ENCODE measurements around the gene HS6ST2.

Gene HS6ST2

GRCh38 chrX:132778917-132779316, 179.5 kb downstream of the HS6ST2 start:
- no peak for DNase-seq

DNA sequence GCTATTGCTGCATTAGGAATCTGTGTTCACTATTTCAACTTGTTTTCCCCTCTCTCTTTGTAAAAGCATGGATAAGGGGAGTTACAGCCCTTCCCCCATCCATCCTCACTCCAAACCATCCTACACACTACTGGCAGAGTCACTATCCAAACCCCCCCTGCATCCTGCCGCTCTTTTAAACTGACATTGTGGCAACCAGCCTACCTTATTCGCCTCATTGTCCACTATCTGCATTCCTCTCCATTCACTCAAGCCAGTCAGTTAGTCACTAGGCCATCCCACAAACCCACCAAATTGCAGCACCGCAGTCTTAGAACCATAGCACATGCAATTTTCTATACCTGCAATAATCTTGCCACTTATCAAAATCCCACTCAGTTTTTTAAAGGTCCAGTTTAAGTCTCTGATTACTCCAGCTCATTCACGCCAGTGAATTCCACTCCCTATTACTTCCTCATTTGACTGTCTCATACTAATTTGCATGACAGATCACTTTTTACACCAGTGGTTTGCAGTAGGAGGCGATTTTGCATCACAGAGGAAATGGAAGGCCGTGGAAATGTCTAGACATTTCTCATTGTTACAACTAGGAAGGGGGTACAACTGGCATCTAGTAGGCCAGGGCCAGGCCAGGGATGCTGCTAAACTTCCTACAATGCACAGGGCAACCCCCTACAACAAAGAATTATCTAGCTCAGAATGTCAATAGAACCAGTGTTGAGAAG, 181.8 kb downstream of the HS6ST2 start:
- DNase-seq: no peak

GRCh38 chrX:132775263-132775823, 183.1 kb downstream of the HS6ST2 start:
- no peak for DNase-seq

GRCh38 chrX:132774010-132774714, 184.3 kb downstream of the HS6ST2 start:
- no peak for DNase-seq

GRCh38 chrX:132769609-132770008, 188.8 kb downstream of the HS6ST2 start:
- DNase-seq: no peak

GRCh38 chrX:132766452-132766851, 192.0 kb downstream of the HS6ST2 start:
- no peak for DNase-seq

DNA sequence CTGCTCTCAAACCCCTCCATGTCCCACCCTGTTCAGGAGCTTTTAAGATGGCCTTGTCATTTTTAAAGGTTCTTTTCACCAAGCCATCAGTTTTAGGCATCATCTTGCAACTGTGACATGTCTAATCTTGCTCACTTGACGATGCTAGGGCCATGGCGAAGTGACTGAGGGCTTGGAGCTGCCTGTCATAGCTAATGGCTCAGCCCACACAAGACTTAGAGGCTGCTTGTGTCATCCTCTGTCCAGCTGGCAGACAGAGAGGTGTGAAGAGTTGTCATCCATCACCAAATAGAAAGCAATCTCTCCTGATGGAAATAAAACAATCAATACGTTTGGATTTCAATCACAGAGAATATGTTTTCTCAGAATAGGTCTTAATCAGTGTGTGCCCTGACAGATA, 194.9 kb downstream of the HS6ST2 start:
- DNase-seq: no peak

DNA sequence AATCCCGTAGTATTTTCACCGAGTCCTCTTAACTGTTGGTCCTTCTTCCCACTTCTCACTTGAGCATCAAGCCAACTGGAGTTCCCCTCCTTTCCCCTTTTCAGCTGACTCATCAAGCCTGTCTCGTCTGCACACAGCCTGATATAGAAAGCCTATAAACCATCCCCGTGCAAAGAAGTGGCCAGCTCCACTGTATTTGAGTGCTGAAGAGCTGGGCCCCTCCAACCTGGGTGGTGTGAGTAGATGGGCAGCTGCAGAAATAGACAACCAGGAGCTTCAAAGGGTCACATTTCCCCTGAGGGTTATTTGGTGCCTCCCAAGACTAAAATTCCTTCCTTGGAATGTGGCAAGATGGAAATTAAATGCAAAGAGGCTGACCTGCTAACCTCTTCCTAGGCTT, 199.7 kb downstream of the HS6ST2 start:
- DNase-seq: no peak

DNA sequence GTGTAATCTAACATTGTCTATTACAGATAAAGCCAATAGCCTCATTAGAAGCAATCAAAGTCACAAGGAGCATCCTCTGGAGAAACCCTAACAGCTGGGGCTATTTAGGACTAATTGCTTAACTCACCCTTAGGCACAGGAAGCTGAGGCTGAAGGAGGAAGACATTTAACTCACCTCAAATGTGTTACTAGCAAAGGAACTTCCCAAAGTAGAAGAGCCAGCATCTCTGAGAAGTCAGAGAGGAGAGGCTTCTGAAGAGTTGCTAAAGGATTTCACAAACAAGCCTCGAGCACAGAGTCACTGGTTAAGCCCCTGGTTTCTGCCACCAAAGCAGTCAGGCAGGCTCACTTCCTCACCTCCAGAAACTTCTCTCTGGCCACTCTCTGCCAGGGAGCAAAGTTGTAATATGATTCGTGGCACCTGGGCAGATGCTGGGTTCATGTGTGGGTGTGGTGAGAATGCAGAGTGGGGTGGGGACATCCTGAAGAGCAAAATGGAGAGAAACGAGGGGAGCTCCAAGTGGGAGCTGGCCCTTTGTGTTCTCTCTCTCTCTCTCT, 201.3 kb downstream of the HS6ST2 start:
- no peak for DNase-seq

DNA sequence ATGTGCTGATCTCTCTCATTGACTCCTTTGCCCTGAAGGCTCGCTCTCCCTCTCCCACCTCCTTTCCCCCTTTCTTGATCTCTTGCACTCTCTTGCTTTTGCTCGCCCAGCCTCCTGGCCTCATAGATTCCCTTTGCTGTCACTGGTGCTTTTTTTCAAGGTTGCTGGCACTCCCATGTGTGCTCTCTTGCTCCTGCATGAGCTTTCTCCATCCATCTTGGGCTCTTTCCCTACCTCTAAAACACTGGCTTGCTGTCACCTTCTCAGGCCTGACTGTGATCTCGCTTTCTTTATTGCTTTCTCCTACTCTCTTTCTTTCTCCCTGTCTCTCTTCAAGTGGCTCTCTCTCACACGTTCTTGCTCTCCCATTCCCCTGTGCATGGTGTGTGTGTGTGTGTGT, 202.0 kb downstream of the HS6ST2 start:
- no peak for DNase-seq

- DNase-seq: no peak
Measured at GRCh38 chrX:132751063-132751690, 207.3 kb downstream of the HS6ST2 start.

- no peak for DNase-seq
Measured at GRCh38 chrX:132750331-132751062, 207.9 kb downstream of the HS6ST2 start.

DNA sequence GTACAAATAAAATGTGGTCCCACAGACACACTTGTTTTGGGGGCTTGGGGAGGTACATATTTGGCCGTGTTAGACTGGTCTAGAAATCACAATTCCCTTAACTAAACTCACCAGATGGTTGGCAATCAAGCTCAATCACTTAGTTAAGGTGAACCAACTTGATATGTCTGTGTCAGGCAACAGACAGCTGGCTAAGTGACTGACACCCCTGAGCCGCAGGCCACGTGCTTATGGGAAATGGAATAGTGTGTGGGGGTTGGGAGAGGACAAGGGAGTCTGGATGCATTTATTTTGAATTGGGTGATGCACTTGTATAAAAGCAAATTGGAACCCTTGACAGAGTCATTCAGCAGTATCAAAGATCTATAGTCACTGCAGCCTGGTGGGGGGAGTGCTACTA, 209.0 kb downstream of the HS6ST2 start:
- DNase-seq: no peak

- no peak for DNase-seq
Measured at GRCh38 chrX:132748909-132749308, 209.5 kb downstream of the HS6ST2 start.

GRCh38 chrX:132748268-132748667, 210.2 kb downstream of the HS6ST2 start:
- DNase-seq: no peak

DNA sequence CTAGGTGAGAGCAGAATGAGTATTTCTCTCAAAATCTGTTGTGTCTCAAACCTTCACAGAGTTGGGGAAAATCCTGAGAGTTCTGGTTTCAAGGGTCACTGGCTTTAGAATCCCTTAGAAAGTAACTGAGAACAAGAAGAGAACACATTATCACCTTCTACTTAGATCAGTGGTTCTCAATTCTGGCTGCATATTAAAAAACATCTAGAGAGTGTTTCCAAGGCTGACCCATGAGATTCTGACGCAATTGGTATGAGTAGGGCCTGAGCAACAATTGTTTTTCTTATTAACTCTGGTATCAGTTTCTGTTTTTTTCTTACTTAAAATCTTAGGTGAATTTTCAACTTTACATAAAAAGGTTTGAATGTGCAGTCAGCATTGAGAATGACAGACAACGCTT, 212.8 kb downstream of the HS6ST2 start:
- DNase-seq: no peak

GRCh38 chrX:132744470-132744869, 214.0 kb downstream of the HS6ST2 start:
- no peak for DNase-seq

- no peak for DNase-seq
Measured at GRCh38 chrX:132743086-132743485, 215.3 kb downstream of the HS6ST2 start.

- no peak for DNase-seq
Measured at GRCh38 chrX:132742246-132742645, 216.2 kb downstream of the HS6ST2 start.

- no peak for DNase-seq
Measured at GRCh38 chrX:132741689-132742088, 216.7 kb downstream of the HS6ST2 start.

- DNase-seq: no peak
Measured at GRCh38 chrX:132740316-132741123, 217.9 kb downstream of the HS6ST2 start.

- DNase-seq: no peak
Measured at GRCh38 chrX:132738951-132739350, 219.5 kb downstream of the HS6ST2 start.
